HG03039 (cell line): Measurements from ENCODE around the gene STK17B.
"Not testable (repeated sequence)": the region's sequence is repeated elsewhere in the genome, so short reads cannot be mapped to it uniquely, and the experiment has no call there.

ENCODE experiments used
- ATAC-seq: cut with Tn5 transposase; IDR thresholded peaks from one replicate; pipeline ENCODE4 v1.9.1; 2021; ENCODE audit warnings: mild to moderate bottlenecking, moderate library complexity; ENCODE audit not compliant: unreplicated experiment

The STK17B gene

GRCh38 chr2:196113061-196113974 lies 58.1 kb downstream of the STK17B start:
- ATAC-seq, result no peak

- no peak for ATAC-seq
Measured at GRCh38 chr2:196112418-196113034, 58.9 kb downstream of the STK17B start.

DNA sequence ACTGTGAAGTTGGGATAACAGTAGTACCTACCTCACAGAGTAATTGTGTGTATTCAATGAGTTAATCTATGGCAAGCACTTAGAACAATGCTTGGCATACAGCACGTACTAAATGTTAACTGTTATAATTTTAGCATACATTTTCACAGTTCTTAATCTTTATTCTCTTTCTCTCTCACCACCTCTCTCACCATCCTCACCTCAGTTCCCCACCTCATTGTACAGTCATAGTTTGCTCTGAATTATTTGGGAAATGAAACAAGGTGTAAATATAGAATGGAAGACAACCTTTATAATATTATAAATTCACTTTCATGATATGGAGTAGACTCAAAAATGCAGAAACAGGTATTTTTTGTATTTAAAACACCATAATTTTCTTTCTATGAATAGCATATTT lies 62.8 kb downstream of the STK17B start:
- ATAC-seq, result no peak

DNA sequence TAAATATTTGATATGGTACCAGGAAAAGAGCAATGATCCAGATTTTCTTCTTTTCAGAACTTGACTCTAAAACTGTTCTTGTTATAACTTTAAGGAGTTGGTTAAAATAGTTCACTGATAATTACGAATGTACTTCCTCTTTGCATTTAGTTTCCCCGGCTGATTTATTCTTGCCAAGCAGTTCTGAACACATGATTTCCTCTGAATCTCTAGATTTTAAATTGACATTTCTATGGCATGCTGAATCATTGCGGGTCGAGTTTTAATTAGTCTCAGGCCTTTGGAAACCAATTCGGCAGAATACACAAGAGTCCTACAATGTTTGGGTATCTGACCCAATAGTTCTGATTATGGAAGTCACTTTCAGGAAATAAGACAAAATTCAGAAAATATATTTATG lies 65.4 kb downstream of the STK17B start:
- ATAC-seq, result no peak

- no peak for ATAC-seq
Measured at GRCh38 chr2:196104066-196104465, 67.3 kb downstream of the STK17B start.

DNA sequence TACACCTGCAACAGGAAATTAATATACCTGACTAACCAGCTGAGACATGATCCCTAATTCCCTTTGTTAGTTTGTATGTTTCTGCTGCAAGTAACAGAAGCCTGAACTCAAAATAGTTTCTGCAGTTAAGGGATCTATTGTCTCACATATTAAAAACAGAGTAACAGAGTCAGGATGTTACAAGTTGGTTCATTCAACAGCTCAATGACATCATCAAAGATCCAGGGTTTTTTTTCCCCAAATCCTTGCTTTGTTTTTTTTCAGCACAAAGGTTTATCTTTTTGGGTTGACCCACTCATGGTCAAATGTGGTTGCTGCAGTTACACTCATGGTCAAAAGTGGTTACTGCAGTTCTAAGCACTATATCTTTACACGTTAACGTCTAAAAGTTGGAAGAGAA lies 67.8 kb downstream of the STK17B start:
- no peak for ATAC-seq

DNA sequence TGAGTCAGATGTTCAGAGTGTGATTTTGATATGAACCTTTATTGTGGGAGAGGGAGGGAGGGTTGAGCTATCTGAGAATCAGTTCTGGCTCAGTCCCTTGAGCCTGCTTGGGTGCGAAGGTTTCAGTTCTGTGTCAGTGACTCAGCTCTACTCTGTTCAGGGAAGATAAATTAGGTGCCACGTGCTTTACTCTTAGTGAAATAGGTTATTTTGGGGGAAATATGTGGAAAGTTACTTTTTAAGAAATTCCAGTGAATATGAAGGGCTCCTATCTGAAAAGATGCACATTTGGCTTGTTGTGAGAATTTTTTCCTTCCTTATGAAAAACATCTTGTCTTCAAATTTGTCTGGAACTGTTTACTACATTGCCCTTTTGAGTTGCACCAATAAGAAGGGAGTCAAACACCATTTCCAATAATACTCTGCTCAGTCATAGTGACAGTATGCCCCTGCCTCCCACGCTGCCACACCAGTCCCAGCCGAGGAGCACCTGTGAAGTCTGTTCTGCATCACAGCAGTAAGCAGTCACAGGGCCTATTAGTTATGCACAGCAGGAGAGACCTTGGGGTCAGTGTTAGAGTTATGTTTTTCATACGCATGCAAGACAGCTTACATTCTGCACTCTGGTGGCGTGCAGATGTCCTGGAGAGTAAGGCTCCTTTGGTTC lies 69.9 kb downstream of the STK17B start:
- peak; percentile 98 for ATAC-seq

- ATAC-seq, result no peak
Measured at GRCh38 chr2:196099916-196100315, 71.5 kb downstream of the STK17B start.

DNA sequence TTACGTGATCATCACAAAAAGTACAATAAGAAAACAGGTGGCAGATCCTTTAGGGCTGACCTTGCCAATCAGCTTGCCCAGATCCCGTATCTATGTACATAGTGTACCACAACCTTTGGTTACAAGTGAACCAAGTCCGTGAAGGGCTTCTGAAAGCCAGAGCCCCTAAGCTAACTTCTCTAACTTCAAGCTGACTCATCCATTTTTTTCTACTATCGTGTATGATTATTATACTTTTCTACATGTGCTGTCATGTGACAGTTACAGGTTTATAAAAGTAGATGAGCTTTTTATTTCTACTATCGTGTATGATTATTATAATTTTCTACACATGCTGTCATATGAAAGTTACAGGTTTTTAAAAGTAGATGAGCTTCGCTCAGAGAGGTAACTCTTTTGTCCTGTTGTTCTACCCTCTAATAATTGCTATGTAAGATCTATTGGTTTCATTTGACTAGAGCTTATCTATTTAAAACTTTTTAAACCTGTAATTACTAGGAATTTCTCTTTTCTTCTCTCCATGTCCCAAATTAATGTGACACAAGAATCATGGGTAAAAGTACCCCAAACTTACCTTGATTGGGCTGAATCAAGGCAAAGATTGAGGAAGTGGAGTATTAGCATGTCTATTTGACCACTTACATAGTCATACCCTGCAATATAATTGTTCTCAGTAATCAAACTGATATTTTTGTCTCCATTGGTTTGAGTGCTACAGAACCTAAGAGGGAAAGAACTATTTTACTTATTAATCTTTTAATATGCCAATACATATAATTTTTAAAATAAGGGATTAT lies 73.3 kb downstream of the STK17B start:
- no peak for ATAC-seq

GRCh38 chr2:196096982-196097745 lies 74.2 kb downstream of the STK17B start:
- ATAC-seq, result no peak

GRCh38 chr2:196096264-196096663 lies 75.1 kb downstream of the STK17B start:
- ATAC-seq, result no peak

DNA sequence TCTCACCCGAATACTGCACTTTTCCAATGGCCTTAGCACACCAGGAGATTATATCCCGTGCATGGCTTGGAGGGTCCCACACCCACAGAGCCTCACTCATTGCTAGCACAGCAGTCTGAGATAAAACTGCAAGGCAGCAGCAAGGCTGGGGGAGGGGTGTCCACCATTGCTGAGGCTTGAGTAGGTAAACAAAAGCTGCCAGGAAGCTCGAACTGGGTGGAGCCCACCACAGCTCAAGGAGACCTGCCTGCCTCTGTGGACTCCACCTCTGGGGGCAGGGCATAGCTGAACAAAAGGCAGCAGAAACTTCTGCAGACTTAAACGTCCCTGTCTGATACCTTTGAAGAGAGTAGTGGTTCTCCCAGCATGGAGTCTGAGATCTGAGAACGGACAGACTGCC lies 81.9 kb downstream of the STK17B start:
- ATAC-seq, result not testable (repeated sequence)

- ATAC-seq, result no peak
Measured at GRCh38 chr2:196088203-196088602, 83.2 kb downstream of the STK17B start.

DNA sequence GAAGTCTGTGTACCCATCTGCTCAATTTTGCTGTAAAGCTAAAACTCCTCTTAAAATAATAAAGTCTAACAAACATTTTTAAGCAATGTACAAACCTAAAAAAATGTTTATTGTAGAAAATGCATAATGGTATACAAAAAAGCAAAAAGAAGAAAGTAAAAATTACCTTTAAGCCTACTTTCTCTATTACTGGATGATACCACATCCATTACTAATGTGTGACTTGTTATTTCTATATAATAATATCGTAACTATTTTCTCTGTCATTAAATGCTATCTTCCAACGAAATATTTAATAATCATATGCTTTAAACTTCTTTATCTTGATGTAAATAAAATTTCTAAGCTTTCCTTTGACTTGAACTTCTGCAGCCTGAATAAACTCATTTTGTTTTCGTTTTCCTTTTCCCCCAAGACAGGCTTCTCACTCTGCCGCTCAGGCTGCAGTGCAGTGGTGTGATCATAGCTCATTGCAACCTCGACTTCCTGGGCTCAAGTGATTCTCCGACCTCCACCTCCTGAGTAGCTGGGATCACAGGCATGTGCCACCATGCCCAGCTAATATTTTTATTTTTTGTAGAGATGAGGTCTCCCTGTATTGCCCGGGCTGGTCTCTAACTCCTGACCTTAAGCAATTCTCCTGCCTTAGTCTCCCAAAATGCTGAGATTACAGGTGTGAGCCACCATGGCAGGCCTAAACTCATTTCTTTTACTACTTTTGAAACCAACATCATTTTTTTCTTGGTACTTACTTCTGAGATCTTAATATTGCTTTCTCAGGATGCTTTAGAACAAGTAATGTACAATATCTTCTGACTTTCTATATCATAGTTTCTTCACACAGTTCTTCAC lies 84.6 kb downstream of the STK17B start:
- no peak for ATAC-seq

DNA sequence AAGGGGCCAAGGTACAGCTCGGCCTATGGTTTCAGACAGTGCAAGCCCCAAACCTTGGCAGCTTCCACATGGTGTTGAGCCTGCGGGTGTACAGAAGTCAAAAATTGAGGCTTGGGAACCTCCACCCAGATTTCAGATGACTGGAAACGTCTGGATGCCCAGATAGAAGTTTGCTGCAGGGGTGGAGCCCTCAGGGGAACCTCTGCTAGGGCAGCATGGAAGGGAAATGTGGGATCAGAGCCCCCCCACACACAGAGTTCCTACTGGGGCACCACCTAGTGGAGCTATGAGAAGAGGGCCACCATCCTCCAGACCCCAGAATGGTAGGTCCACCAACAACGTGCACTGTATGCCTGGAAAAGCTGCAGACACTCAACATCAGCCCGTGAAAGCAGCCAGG lies 87.8 kb downstream of the STK17B start:
- no peak for ATAC-seq
